ENCODE measurements around the gene TMBIM1.

Gene TMBIM1, protein sequence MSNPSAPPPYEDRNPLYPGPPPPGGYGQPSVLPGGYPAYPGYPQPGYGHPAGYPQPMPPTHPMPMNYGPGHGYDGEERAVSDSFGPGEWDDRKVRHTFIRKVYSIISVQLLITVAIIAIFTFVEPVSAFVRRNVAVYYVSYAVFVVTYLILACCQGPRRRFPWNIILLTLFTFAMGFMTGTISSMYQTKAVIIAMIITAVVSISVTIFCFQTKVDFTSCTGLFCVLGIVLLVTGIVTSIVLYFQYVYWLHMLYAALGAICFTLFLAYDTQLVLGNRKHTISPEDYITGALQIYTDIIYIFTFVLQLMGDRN

DNA sequence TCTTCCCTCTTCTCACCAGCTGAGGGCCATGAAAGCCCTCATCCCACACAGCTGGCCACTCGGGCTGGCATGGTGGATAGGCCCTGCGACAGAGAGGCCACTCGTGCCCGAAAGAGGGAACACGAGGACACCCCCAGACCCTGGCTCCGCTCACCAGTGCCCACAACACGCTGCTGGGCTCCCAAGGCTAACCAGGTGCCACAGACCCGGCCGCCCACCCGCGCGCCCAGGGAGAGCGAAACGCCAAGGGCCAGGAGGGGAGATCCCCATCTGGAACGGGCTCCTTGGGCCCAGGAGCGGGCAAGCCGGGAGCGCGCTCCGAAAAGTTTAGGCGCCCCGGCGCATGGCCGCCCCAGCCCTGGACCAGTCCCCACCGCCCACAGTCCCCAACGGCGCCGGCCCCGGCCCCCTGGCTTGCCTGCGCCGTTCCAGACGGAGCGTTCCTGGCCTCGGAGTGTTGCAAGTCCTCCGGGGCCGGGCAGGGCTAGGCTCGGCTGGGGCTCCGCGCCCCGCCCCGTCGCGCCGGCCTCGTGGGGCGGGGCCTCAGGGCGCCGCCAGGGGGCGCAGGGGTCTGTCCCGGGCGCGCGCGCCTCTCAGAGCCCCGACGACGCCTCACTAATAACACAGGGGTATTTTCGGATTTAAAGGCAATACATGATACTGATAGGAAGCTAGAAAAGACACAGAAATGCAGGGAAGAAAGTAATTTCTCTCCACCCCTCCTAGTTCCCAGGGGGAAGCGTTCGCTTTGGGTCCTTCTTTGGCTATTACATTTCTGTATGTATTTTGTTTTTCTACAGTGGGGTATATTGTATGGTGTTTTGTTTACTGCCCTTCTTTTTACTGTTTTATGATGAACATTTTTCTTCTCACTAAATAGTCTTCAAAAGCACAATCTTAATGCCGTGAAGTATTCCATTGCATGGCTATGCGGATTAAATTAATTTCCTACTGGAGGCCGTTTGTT lies at the start of gene TMBIM1:
Gene TMBIM1 (minus strand): TSS at position 456 of the 967 bp plus-strand sequence. CDS start 10,362 bp downstream, outside the sequence.
- DNase-seq (ENCODE audit: low read depth in 2 of 2): peak; percentile 45 to 53

- DNase-seq (ENCODE audit: low read depth in 2 of 2): no peak
These were observed 49.1 kb upstream of the TMBIM1 start for GRCh38 chr2:218341381-218341780.

- no peak for DNase-seq (ENCODE audit: low read depth in 2 of 2)
These were observed 48.4 kb upstream of the TMBIM1 start for GRCh38 chr2:218340656-218341055.

GRCh38 chr2:218334531-218334930 lies 42.2 kb upstream of the TMBIM1 start:
- DNase-seq (ENCODE audit: low read depth in 2 of 2): no peak

GRCh38 chr2:218332920-218333645 lies 40.8 kb upstream of the TMBIM1 start:
- DNase-seq (ENCODE audit: low read depth in 2 of 2): no peak

GRCh38 chr2:218332288-218332687 lies 40.0 kb upstream of the TMBIM1 start:
- DNase-seq (ENCODE audit: low read depth in 2 of 2): no peak

GRCh38 chr2:218331745-218332144 lies 39.4 kb upstream of the TMBIM1 start:
- DNase-seq (ENCODE audit: low read depth in 2 of 2): no peak

- DNase-seq (ENCODE audit: low read depth in 2 of 2): no peak
These were observed 37.7 kb upstream of the TMBIM1 start for GRCh38 chr2:218329826-218330593.

DNA sequence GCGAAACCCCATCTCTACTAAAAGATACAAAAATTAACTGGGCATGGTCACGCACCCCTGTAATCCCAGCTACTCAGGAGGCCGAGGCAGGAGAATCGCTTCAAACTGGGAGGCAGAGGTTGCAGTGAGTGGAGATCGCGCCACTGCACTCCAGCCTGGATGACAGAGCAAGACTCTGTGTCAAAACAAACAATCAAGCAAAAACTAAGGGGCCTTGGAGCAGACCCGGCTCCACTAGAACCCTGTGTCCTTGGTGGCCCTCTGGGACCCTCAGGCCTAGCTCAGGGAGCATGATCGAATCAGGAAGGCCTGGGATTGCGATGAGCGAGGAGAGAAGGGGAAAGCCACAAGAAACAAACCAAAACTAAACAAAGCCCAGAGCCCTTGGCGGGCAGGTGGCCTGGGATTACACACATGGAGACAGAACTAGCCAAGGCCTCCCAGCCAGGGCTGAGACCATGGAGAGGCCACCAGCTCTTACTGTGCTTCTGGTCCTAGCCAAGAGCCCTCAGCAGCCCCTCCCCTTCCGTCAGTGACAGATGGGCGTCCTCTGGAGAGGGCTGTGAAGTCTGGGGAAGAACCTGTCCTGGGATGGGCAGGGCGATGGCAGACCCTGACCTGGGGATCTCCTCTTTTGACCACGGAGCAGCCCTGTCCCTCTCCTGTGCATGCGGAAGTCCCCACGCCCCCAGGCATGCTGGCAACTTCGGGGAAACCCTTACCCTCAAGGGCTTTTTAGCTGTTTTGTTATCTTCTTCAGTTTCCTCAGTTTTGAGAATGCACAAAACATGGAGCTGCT lies 36.9 kb upstream of the TMBIM1 start:
- DNase-seq (ENCODE audit: low read depth in 2 of 2): no peak

- no peak for DNase-seq (ENCODE audit: low read depth in 2 of 2)
These were observed 36.0 kb upstream of the TMBIM1 start for GRCh38 chr2:218328294-218328693.

DNA sequence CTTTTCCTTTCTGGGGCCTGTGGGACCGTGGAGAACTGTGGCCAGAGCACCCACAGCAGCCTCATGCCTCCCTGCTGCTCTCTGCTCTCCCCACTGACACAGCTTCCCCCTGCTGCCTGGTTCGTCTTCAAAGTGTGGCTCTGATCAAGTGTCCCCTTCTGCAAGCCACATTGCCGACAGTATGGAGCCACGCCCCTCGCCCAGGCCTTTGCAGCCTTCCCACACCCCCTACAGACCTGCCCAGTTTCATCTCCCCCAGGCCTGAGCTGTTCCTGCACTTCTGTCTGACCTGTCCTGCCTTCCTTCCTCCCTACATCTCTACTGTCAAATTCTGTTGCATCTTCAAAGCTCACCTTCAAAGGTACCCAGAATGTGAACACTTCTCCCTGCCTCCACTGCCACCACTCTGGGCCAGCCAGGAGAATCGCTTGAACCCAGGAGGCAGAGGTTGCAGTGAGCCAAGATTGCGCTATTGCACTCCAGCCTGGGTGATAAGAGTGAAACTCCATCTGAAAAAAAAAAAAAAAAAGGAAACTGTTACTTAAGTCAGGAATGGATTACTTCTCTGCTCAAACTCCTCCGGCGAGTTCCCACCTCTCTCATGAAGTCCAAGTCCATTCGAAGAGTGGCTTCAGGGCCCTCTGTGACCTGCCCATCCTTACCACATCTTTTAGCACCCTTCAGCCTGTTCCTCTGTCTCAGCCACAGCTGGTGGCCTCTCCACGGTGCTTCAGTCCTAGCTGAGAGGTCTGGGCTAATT lies 35.3 kb upstream of the TMBIM1 start:
- no peak for DNase-seq (ENCODE audit: low read depth in 2 of 2)

DNA sequence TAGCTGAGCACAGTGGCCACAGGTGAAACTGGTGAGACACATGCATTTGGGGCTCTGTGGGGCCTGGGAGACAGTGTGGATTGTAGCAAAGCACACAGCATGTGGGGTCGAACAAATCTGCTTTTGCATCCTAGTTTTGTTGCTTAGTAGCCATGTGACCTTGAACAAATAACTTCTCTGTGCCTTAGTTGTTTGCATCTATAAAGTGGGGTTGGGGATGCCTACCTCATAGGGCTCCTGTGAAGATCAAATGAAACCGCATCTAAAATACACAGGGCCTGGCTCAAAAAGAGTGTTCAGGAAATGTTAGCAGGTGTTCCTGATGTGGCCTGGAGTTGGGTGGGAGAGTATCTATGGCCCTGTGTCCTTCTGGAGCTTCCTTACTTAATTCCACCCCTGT lies 34.0 kb upstream of the TMBIM1 start:
- no peak for DNase-seq (ENCODE audit: low read depth in 2 of 2)

- DNase-seq (ENCODE audit: low read depth in 2 of 2): no peak
These were observed 33.4 kb upstream of the TMBIM1 start for GRCh38 chr2:218325566-218326160.

- no peak for DNase-seq (ENCODE audit: low read depth in 2 of 2)
These were observed 31.5 kb upstream of the TMBIM1 start for GRCh38 chr2:218323526-218324472.

DNA sequence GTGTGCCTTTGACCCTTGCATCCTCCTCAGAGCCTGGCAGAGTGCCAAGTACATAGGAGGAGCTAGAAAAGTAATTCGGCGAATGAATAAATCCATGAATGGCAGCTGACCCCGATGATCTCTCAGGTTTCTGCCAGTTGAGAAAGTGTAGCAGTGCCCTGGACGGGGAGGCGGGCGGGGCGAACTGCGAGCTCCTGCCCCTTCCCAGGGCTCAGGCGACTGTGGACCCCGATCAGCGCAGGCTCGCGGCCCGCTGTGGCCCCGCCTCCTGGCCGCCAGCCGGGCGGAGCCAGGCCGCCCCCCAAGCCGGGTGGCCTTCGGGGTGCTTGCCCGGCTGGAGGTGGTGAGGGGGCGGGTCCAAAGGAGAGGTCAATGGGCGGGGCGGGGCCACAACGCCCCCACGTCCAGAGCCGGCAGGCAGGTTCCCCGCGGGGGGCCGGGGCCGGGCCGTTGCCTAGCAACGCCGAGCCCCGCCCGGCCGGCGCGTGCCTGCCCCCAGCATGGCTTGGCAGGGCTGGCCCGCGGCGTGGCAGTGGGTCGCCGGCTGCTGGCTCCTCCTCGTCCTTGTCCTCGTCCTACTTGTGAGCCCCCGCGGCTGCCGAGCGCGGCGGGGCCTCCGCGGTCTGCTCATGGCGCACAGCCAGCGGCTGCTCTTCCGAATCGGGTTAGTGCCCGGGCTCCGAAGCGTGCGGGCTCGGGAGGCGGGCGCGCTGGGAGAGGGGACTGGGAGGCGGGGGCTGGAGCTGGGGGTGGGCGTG lies 30.6 kb upstream of the TMBIM1 start:
- DNase-seq (ENCODE audit: low read depth in 2 of 2): peak; percentile 13 to 14

DNA sequence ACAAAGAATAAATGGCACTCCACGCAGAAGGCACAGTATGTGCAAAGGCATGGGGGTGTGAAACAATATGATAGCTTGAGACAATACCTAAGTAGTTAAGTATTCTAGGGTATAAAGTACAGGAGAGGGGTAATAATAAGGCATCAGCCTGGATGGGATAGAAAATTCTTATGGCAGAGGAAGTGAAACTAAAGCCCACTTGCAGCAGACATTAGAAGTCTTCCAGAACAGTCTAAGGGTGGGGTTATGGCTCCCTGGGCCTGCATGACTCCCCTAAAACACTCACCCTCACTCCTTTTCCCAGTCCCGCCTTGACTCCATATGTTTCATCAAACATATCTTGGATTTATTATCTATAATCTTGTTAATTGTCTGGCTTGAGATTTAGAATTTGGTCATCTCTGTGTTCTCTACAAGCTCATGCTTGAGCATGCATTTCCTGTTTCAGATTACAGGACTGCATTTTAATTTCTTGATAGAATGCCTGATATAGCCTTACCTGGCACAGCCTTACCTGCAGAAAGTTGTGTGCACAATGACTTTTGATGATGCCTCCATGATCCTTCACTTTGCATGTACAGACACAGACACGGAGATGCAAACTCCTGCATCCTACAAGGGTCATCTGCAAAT lies 28.5 kb upstream of the TMBIM1 start:
- no peak for DNase-seq (ENCODE audit: low read depth in 2 of 2)

GRCh38 chr2:218319813-218320365 lies 27.6 kb upstream of the TMBIM1 start:
- DNase-seq (ENCODE audit: low read depth in 2 of 2): no peak
